GM23248 (cell line): ENCODE results near the gene IDH3B.

Experiments
- EZH2 ChIP-seq: fragments of 200-600 bp; sonication (generic); IDR thresholded peaks from 2 replicates; pipeline ENCODE4 v1.6.1; 2018; ENCODE audit warnings: antibody characterized with exemption, mild to moderate bottlenecking; ENCODE audit not compliant: insufficient read depth, poor library complexity, severe bottlenecking
- EZH2phosphoT487 ChIP-seq: fragments of 200-600 bp; sonication (generic); IDR thresholded peaks from 2 replicates; pipeline ENCODE4 v1.6.1; 2018; ENCODE audit warnings: antibody characterized with exemption, moderate library complexity, mild to moderate bottlenecking, low read depth; ENCODE audit not compliant: insufficient read depth

DNA sequence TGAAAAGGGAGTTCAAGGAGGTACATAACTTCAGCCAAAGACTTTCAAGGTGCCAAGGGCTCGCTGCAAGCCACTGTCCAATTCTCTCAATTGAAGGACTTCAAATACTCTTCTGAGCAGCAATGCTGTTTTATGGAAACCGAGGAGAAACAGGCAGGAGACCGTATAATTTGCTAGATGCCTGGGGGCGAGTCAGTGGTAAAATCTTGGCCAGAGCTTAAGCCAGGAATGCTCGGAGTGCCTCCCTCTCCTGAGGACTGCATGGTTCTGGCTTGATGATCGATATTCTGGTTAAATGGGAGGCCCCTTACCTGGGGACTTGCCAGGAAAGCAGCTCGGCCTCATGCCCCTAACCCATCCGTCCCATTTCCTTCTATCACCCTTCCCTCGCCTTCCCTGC lies 47.4 kb downstream of the IDH3B start:
- no peak for TF ChIP-seq EZH2
- TF ChIP-seq EZH2phosphoT487: no peak
